GM18499 (cell line): ENCODE results near the gene CHI3L2.

Experiments used
- ATAC-seq: cut with Tn5 transposase; IDR thresholded peaks from one replicate; pipeline ENCODE4 v1.9.1; 2021; ENCODE audit warnings: moderate number of reproducible peaks; ENCODE audit not compliant: insufficient read depth, unreplicated experiment

Gene CHI3L2

GRCh38 chr1:111218701-111219556 lies 8.6 kb upstream of the CHI3L2 start:
- ATAC-seq: no peak

- no peak for ATAC-seq
These were observed 7.8 kb upstream of the CHI3L2 start for GRCh38 chr1:111219557-111220286.

- ATAC-seq: no peak
These were observed 7.1 kb upstream of the CHI3L2 start for GRCh38 chr1:111220302-111220890.

DNA sequence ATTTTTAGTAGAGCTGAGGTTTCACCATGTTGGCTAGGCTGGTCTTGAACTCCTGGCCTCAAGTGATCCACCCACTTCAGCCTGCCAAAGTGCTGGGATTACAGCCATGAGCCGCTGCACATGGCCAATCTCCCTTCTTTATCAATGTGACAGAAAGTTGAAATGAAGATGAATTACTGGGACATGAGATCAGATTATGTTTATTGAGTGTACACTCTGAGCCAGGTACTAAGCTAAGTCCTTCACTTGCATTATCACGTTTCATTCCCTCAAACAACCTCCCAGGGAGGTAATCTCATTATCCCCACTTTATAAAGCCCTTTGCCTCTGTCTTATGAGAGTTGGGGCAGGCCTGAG lies 6.3 kb upstream of the CHI3L2 start:
- no peak for ATAC-seq

DNA sequence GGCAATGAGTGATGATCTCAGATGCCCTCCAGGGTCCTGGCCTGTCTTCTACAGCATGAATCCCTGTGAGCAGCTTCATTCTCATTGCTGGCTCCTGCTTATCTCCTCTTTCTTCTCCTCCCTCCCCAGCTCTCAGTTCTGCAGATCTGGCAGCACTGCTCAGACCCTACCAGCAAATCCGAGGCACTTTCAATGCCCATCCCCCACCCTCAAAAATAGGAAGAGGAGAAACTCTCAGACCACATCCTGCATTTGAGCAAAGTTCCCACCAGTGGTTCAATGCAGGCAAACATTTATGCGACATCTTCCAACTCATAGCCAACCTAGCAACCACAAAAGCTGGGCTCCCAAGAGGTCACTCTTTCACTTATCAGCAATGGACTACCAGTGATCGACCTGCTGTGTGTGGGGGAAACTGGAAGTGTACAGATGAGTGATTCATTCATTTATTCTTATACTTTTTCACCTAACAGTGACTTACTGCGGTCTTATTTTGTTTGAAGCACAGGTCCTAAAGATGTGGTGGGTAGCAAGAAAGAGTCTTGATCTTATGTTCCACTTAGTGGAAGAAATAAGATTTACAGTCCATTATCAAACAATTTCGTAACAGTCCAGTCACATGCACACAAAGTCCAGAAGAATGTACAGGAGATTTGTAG lies 5.8 kb upstream of the CHI3L2 start:
- ATAC-seq: peak; percentile 48

- ATAC-seq: no peak
These were observed 5.0 kb upstream of the CHI3L2 start for GRCh38 chr1:111222308-111223125.

DNA sequence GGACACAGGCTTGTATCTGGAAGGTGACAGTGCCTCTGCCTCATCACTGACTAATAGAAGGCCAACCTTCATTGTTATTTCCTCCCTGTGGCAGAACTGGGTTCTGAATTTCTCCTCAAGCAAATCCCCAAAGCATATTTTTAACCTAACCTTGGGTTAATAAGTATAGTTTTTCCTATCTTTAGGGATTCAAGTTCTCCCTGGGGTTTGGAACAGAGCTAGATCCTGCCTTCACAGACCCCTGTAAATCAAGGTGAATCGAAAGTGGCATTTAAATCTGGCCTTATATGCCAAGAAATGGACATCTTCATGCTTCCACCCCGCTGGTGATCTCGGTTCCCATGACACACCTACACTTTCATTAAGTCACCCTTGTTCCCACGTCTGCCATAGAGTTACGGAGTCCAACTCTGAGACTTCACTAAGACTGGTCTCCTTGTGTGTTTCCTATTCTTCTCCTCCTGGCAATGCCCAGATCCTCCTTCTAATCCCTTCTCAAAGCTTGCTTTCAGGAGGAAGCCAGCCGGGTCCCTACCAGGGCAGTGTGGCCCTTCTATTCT lies 4.3 kb upstream of the CHI3L2 start:
- no peak for ATAC-seq

DNA sequence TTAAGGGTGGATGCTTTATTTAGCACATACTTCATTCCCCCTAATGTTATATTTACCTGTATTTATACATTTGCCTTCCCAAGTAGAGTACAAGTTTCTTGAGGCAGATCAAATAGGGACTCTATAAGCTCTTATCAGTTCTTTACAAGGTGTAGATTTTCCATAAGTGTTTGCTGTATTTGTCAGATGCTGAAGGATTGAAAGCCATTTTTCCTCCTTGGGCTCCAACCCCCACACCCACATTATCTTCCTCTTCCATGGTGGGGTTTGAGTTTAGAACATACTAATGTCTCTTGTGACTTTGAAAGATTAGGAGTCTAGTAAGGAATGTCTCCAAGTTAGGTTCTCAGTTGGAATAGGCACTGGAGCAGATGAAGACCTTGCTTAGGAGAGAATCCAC lies 2.4 kb upstream of the CHI3L2 start:
- ATAC-seq: no peak

DNA sequence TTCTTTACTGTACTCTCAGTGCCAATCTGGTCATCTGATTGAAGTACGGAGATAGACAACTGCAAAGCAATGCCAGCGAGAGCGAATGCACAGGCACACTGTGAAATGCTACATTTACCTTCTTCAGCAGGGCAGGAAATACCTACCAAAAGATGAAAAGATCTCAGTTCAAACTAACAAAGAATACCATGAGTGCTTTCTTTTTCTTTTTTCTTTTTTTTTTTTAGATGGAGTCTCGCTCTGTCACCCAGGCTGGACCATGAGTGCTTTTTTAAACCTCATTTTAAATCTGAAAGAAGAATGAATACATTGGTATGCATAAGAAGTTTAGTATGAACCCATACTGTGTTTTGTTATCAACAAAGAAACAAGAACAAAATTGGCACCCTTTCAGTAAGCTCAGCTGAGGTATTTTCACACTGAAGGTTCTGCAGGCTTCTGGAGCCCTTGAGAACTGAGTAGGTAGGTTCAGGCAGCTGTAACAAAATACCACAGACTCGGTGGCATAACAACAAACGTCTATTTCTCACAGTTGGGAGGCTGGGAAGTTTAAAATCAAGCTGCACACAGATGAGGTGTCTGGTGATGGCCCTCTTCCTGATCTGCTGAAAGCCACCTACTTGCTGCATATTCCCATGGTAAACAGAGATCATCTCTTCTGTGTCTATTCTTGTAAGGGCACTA lies 1.7 kb upstream of the CHI3L2 start:
- no peak for ATAC-seq

DNA sequence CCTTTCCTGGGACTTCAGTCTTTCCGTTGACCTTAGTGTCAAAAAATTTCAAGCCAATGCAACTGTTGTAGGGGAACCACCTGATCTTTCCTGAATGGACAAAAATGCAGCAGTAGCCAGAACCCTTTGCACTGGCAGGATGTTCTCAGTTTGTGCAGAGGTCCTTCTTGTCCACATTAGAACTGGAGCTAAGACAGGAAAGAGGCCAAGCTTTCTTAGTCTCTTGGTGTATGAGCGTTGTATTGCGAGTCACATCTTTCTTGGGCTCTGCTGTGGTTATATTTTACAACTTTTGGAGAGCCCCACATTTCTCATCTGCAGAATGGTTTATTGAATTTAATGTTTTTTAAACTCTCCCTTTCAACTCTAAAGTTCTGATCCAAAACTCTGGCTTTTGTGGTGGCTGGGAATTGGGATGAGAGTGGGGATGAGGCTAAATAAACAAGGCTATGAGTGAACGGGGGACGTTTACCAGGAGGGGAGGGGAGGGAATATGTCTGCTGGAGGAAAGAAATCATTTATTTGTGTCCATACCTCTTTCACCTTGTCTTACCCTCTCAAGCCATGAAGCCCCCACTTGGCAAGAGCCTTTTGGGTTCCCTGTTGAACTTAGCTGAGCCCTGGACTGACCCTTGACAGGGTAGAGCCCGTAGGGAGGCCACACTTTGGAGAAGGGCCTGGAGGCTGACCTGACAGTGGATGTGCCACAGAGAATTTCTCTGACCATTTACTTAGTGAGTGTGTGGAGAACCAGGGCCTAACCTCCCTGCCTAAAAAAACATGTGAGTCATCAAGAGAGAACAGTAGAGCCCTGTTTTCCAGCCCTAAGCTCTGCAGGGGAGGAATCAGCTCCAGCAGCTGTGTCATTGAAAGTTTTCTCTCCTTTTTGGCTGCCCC lies 586 bp downstream of the CHI3L2 start:
- ATAC-seq: no peak

- no peak for ATAC-seq
These were observed 1.2 kb downstream of the CHI3L2 start for GRCh38 chr1:111228748-111229126.

GRCh38 chr1:111232134-111232533 lies 4.6 kb downstream of the CHI3L2 start:
- ATAC-seq: no peak

DNA sequence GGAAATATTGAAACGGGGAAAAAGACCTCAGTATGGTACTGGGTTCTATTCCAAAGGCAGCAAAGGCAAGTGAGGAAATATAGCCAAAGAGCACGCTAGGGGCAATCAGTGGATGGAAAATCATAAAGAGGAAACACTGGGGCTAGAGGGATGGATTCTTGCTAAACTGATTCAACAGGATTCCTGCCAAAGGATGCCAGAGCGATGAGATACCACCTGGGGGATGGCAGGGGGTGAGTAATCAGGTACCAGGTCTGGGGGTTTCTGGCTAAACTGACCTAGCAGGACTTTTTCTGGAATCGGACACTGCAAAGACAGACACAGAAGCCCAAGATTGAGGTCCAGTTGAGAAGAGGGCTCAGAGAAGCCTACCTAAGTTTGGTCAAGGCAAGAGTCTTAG lies 6.7 kb downstream of the CHI3L2 start:
- no peak for ATAC-seq

DNA sequence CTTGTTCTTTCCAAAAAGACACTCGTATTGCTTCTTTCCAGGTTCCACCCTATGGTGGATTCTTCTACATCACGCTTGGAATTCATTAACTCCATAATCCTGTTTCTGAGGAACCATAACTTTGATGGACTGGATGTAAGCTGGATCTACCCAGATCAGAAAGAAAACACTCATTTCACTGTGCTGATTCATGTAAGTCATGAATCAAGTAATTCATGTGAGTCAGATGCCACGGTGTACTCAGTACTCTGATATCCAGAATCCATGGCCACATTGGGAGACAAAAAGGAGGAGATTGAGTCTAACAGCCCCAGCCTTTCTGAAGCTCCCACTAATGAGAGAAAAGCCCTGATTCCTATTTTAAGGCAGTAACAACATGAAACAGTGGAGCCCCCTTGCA lies 7.4 kb downstream of the CHI3L2 start:
- ATAC-seq: no peak

DNA sequence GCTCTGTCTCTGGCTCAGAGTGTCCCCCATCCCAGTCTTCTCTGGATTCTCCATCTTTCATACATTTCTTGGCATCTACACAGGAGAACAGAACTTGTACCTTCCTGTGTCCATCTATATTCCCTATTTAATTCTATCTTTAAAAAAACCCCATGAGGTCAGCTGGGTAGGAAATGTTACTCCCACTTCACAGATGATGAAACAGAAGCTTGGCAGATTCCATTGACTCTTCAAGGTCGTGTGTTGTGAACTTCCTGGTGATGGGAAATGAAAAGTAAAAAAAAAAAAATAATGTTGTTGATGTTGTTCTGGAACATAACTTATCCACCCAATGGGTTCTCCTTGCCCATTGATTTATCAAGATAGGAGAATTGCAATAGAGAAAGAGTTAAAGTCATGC lies 8.9 kb downstream of the CHI3L2 start:
- ATAC-seq: no peak

- ATAC-seq: no peak
These were observed 9.3 kb downstream of the CHI3L2 start for GRCh38 chr1:111236806-111237205.

- ATAC-seq: no peak
These were observed 10.7 kb downstream of the CHI3L2 start for GRCh38 chr1:111238056-111238795.

DNA sequence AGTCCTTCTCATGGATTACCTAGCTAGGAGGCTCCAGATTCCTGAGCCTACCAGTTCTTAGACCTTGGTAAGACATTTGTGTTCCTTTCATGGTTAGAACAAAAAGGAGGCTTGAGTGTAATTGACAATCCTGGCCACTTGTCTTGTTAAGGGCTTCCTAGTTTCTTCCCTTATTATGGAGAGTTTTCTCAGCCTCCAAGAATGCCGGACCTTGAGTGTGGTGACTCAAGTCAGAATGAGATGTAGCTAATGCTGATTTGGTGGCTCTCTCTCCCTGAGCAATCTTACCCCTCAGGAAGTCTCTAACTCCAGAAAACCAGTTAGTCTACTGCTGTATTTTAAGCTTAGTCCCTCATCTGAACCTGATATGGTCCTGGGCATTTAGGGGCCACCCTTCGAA lies 14.3 kb downstream of the CHI3L2 start:
- no peak for ATAC-seq
